ENCODE results near the gene BMP4.

Gene BMP4

DNA sequence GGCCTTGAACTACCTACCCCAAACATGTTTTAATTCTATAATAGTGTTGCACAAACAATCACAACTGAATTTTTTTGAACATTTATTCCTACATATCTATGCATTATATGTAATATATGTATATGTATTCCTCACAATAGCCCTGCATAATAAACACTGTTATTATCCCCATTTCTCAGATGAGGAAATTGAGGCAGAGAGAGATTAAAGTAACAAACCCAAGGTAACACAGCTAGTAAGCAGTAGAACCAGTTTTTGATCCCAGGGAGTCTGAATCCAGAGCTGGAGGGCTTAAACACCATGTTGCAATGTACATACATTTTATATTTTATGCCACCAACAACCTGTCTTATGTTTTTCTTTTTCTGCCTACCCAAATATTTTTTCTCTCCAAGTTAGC lies 26.5 kb upstream of the BMP4 start:
- Histone ChIP-seq H3F3A (ENCODE audit: control insufficient read depth, insufficient read depth) (no peaks in the 10 kb centered on the region), H3K9me2 (replicated peaks; ENCODE audit: control insufficient read depth, low read length) (no peaks in the 10 kb centered on the region), H3K9me3 (ENCODE audit: control insufficient read depth, insufficient read depth, low read length) (peaks cover 5% of the 10 kb centered on the region; the same call in 1 of the 2 replicates), H3K4me2 (ENCODE audit: low read length) (no peak overlapping the region), H3K79me2 (ENCODE audit: control insufficient read depth, low read length) (no peaks in the 10 kb centered on the region), H3K27me3 (ENCODE audit: control insufficient read depth, low read length) (no peaks in the 10 kb centered on the region), H3K4me3 (ENCODE audit: low read length) (no peak overlapping the region), H3K4me1 (ENCODE audit: control insufficient read depth, low read length) (no peaks in the 10 kb centered on the region), H3K36me3 (ENCODE audit: control insufficient read depth, low read length) (no peaks in the 10 kb centered on the region), H3K27ac (ENCODE audit: low read depth, low read length) (no peak overlapping the region), H4K20me1 (ENCODE audit: control insufficient read depth, insufficient read depth, low read depth, low read length) (no peaks in the 10 kb centered on the region)
- TF ChIP-seq, protein P1, sequence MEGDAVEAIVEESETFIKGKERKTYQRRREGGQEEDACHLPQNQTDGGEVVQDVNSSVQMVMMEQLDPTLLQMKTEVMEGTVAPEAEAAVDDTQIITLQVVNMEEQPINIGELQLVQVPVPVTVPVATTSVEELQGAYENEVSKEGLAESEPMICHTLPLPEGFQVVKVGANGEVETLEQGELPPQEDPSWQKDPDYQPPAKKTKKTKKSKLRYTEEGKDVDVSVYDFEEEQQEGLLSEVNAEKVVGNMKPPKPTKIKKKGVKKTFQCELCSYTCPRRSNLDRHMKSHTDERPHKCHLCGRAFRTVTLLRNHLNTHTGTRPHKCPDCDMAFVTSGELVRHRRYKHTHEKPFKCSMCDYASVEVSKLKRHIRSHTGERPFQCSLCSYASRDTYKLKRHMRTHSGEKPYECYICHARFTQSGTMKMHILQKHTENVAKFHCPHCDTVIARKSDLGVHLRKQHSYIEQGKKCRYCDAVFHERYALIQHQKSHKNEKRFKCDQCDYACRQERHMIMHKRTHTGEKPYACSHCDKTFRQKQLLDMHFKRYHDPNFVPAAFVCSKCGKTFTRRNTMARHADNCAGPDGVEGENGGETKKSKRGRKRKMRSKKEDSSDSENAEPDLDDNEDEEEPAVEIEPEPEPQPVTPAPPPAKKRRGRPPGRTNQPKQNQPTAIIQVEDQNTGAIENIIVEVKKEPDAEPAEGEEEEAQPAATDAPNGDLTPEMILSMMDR (IDR thresholded peaks at IDR 0.05; ENCODE audit: low read depth, low read length, poor library complexity, severe bottlenecking), result no peak
- TF ChIP-seq EZH2phosphoT487 (IDR thresholded peaks at IDR 0.05; ENCODE audit: borderline replicate concordance, low read length), result no peak

DNA sequence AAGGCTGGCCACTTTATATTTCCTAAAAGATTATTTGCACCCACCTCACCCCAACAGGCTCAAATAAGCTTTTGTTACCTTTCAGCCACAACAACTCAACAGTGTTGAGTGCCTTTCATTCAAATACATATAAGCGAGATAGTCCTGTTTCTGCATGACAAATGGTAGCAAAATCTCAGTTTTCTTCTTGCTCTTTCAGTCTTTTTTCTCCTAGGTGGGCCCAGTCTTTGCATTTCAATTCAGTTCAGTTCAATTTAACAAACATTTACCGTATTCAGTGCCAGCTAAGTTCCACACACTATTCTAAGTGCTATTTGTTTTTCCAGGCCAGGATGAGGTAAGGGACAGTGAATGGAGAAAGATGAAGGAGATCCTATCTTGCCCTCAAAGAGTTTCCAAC lies 25.9 kb upstream of the BMP4 start:
- Histone ChIP-seq H3K4me3 (ENCODE audit: low read length) (no peak overlapping the region), H3K4me2 (ENCODE audit: low read length) (no peak overlapping the region), H3K79me2 (ENCODE audit: control insufficient read depth, low read length) (no peaks in the 10 kb centered on the region), H3K9me2 (replicated peaks; ENCODE audit: control insufficient read depth, low read length) (no peaks in the 10 kb centered on the region), H3K27me3 (ENCODE audit: control insufficient read depth, low read length) (no peaks in the 10 kb centered on the region), H3K4me1 (ENCODE audit: control insufficient read depth, low read length) (no peaks in the 10 kb centered on the region), H3K9me3 (ENCODE audit: control insufficient read depth, insufficient read depth, low read length) (peaks cover 2% of the 10 kb centered on the region; the same call in 1 of the 2 replicates), H4K20me1 (ENCODE audit: control insufficient read depth, insufficient read depth, low read depth, low read length) (no peaks in the 10 kb centered on the region), H3K36me3 (ENCODE audit: control insufficient read depth, low read length) (no peaks in the 10 kb centered on the region), H3F3A (ENCODE audit: control insufficient read depth, insufficient read depth) (no peaks in the 10 kb centered on the region), H3K27ac (ENCODE audit: low read depth, low read length) (no peak overlapping the region)
- TF ChIP-seq, protein P1 (IDR thresholded peaks at IDR 0.05; ENCODE audit: low read depth, low read length, poor library complexity, severe bottlenecking), result no peak
- TF ChIP-seq EZH2phosphoT487 (IDR thresholded peaks at IDR 0.05; ENCODE audit: borderline replicate concordance, low read length), result no peak

DNA sequence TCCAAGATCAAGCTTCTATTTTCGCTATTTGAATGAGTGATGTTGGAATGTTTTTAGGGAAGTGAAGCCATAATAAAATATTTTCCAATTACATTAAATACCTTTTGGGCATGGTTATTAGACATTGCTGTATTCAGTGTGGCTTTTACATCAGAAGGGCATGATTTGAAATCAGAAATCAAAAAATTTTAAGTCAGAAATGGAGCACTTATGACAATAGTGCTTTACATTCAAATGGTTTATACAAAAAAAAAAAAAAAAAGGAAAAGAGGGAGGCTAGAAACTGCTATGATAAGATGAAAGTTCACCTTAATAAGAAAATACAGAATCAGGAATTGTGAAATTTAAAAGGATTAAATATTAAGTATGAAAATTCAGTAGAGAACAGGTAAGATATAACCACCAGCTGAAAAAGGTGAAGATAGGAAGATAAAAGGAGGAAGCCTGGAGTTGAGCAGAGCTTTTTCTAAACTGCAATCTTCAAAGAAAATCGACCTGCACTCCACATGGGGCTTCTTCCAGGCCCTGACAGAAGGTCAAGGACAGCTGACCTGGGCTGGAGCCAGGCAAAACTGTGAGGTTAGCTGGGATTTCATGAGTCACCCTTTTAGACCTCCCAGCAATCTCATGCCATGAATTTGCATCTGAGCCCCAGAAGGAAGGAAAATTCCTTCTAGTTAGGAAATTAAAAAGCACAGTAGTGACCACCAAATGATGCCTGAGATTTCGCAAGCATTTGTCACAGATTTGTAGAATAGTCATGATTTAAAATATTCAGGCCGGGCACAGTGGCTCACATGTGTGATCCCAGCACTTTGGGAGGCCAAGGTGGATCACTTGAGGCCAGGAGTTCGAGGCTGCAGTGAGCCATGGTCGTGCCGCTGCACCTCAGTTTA lies 23.4 kb upstream of the BMP4 start:
- TF ChIP-seq, protein P1 (IDR thresholded peaks at IDR 0.05; ENCODE audit: low read depth, low read length, poor library complexity, severe bottlenecking), result no peak
- TF ChIP-seq EZH2phosphoT487 (IDR thresholded peaks at IDR 0.05; ENCODE audit: borderline replicate concordance, low read length), result no peak
- no peaks in the 10 kb centered on the region for H3K36me3 ChIP-seq (ENCODE audit: control insufficient read depth, low read length)
- no peaks in the 10 kb centered on the region for H3K27me3 ChIP-seq (ENCODE audit: control insufficient read depth, low read length)
- no peaks in the 10 kb centered on the region for H4K20me1 ChIP-seq (ENCODE audit: control insufficient read depth, insufficient read depth, low read depth, low read length)
- H3K79me2 ChIP-seq (ENCODE audit: control insufficient read depth, low read length), result no peaks in the 10 kb centered on the region
- H3K4me2 ChIP-seq (ENCODE audit: low read length), result no peak overlapping the region
- H3K9me3 ChIP-seq (ENCODE audit: control insufficient read depth, insufficient read depth, low read length), result peaks cover 2% of the 10 kb centered on the region; the same call in 1 of the 2 replicates
- no peaks in the 10 kb centered on the region for H3K9me2 ChIP-seq (replicated peaks; ENCODE audit: control insufficient read depth, low read length)
- H3F3A ChIP-seq (ENCODE audit: control insufficient read depth, insufficient read depth), result no peaks in the 10 kb centered on the region
- no peak overlapping the region for H3K27ac ChIP-seq (ENCODE audit: low read depth, low read length)
- no peaks in the 10 kb centered on the region for H3K4me1 ChIP-seq (ENCODE audit: control insufficient read depth, low read length)
- H3K4me3 ChIP-seq (ENCODE audit: low read length), result no peak overlapping the region

All from DOHH2 (cell line).